Ovary (tissue), 3 donors: Measurements from ENCODE around the gene AMBRA1.

Source experiments
- POLR2A ChIP-seq: fragments of 450-650 bp; IDR thresholded peaks from one replicate; pipeline ENCODE4 v1.6.1; 2017; ENCODE audit warnings: antibody characterized with exemption, mild to moderate bottlenecking, moderate library complexity
- TF ChIP-seq, protein P1 (sequence below), 3 donors: fragments of 450-650 bp in 2 of 3; fragments of 200-600 bp in 1 of 3; IDR thresholded peaks; one replicate each; pipeline versions ENCODE4 v1.5.1 to v1.8.0; 2016 to 2022; ENCODE audit warnings: antibody characterized with exemption in 3 of 3, mild to moderate bottlenecking in 1 of 3
- donor health status: DM: no; HTN: no; CAD: no.

DNA sequence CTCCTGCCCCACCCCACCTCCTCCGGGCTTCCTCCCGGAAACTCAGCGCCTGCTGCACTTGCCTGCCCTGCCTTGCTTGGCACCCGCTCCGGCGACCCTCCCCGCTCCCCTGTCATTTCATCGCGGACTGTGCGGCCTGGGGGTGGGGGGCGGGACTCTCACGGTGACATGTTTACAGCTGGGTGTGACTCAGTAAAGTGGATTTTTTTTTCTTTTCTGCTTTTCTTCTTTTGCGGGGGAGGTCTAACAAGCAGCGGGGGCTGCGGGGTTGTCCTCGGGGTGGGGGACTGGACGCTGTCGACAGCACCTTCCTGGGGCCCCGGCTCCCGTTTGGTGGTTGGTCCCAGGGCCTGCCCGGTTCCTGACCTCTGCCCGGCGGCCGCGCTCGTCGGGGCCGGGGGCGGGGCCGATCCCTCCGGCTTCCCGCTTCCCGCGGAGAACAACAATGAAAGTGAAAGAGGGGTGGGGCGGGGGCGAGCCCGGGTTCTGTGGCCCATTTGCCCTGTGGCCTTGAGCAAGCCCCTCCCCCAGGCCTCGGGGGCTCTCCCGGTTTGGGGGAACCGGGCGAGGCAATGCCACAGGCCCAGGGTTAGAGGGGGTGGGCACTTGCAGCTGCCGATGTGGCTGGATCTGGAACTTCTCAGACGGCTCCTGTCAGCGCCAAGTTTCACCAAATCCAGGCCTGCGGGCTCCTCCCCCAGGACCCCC is 213.3 kb downstream of the AMBRA1 start:
- TF ChIP-seq, protein P1, sequence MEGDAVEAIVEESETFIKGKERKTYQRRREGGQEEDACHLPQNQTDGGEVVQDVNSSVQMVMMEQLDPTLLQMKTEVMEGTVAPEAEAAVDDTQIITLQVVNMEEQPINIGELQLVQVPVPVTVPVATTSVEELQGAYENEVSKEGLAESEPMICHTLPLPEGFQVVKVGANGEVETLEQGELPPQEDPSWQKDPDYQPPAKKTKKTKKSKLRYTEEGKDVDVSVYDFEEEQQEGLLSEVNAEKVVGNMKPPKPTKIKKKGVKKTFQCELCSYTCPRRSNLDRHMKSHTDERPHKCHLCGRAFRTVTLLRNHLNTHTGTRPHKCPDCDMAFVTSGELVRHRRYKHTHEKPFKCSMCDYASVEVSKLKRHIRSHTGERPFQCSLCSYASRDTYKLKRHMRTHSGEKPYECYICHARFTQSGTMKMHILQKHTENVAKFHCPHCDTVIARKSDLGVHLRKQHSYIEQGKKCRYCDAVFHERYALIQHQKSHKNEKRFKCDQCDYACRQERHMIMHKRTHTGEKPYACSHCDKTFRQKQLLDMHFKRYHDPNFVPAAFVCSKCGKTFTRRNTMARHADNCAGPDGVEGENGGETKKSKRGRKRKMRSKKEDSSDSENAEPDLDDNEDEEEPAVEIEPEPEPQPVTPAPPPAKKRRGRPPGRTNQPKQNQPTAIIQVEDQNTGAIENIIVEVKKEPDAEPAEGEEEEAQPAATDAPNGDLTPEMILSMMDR (IDR thresholded peaks at IDR 0.05) = no peak
- peak; percentile 18 for TF ChIP-seq POLR2A
